H9 (cell line): ENCODE results near the gene TSPAN31. TPM values are rescaled to one million over a fixed set of nuclear protein-coding genes. Genes with fewer than 3 reads are reported as not detected.

Source experiments
- DNase-seq: peaks from one replicate; pipeline ENCODE4 v3.0.0-alpha.2; 2017
- H2AFZ ChIP-seq: one replicate; pipeline ENCODE4 v1.6.1; 2013; ENCODE audit warnings: mild to moderate bottlenecking, low read length, control low read depth, moderate library complexity
- H2AK5ac ChIP-seq: 2 replicates; pipeline ENCODE4 v1.6.1; 2013; ENCODE audit warnings: low read length, control low read depth, mixed read lengths; ENCODE audit not compliant: insufficient read length
- H2BK120ac ChIP-seq: one replicate; pipeline ENCODE4 v1.6.1; 2013; ENCODE audit warnings: low read depth, mild to moderate bottlenecking, low read length, control low read depth, inconsistent platforms; ENCODE audit not compliant: poor library complexity, severe bottlenecking
- H2BK12ac ChIP-seq: 2 replicates; pipeline ENCODE4 v1.6.1; 2013; ENCODE audit warnings: low read length, control low read depth, mixed read lengths, low read depth; ENCODE audit not compliant: insufficient read length
- H2BK15ac ChIP-seq: 2 replicates; pipeline ENCODE4 v1.6.1; 2013; ENCODE audit warnings: low read depth, low read length, control low read depth
- H2BK20ac ChIP-seq: one replicate; pipeline ENCODE4 v1.6.1; 2013; ENCODE audit warnings: low read depth, mild to moderate bottlenecking, low read length, control low read depth, inconsistent platforms; ENCODE audit not compliant: poor library complexity, severe bottlenecking
- H2BK5ac ChIP-seq: 2 replicates; pipeline ENCODE4 v1.6.1; 2013; ENCODE audit warnings: low read length, control low read depth, mixed read lengths; ENCODE audit not compliant: insufficient read length
- H3K14ac ChIP-seq: 2 replicates; pipeline ENCODE4 v1.6.1; 2013; ENCODE audit warnings: low read length, control low read depth; ENCODE audit not compliant: insufficient read depth
- H3K18ac ChIP-seq: 2 replicates; pipeline ENCODE4 v1.6.1; 2013; ENCODE audit warnings: low read depth, mild to moderate bottlenecking, mixed read lengths, low read length, control low read depth; ENCODE audit not compliant: insufficient read length
- H3K23ac ChIP-seq: 2 replicates; pipeline ENCODE4 v1.6.1; 2013; ENCODE audit warnings: low read length, control low read depth, mixed read lengths, low read depth; ENCODE audit not compliant: insufficient read length
- H3K23me2 ChIP-seq: 2 replicates; pipeline ENCODE4 v1.6.1; 2013; ENCODE audit warnings: low read depth, mild to moderate bottlenecking, mixed read lengths, low read length, control low read depth; ENCODE audit not compliant: insufficient read length, poor library complexity, severe bottlenecking
- H3K27ac ChIP-seq: 2 replicates; pipeline ENCODE4 v1.5.1; 2013; ENCODE audit warnings: low read length, control low read depth, mixed read lengths, low read depth; ENCODE audit not compliant: insufficient read length
- H3K27me3 ChIP-seq: 2 replicates; pipeline ENCODE4 v1.6.1; 2013; ENCODE audit warnings: low read length, control low read depth, inconsistent platforms; ENCODE audit not compliant: insufficient read depth
- H3K4ac ChIP-seq: 2 replicates; pipeline ENCODE4 v1.6.1; 2013; ENCODE audit warnings: low read depth, mild to moderate bottlenecking, control low read depth, inconsistent platforms, low read length, moderate library complexity
- H3K4me1 ChIP-seq: 2 replicates; pipeline ENCODE4 v1.6.1; 2013; ENCODE audit warnings: low read length, control low read depth, inconsistent platforms; ENCODE audit not compliant: insufficient read depth
- H3K4me2 ChIP-seq: 2 replicates; pipeline ENCODE4 v1.6.1; 2013; ENCODE audit warnings: low read length, control low read depth, mixed read lengths; ENCODE audit not compliant: insufficient read length, insufficient read depth
- H3K56ac ChIP-seq: 2 replicates; pipeline ENCODE4 v1.6.1; 2013; ENCODE audit warnings: low read depth, mild to moderate bottlenecking, mixed read lengths, low read length, control low read depth; ENCODE audit not compliant: insufficient read length
- H3K79me1 ChIP-seq: 2 replicates; pipeline ENCODE4 v1.6.1; 2013; ENCODE audit warnings: low read depth, mild to moderate bottlenecking, moderate library complexity, low read length, control low read depth, inconsistent platforms; ENCODE audit not compliant: insufficient read depth, poor library complexity, severe bottlenecking
- H3K79me2 ChIP-seq: 2 replicates; pipeline ENCODE4 v1.6.1; 2013; ENCODE audit warnings: low read length, control low read depth, inconsistent platforms; ENCODE audit not compliant: insufficient read depth
- H3K9ac ChIP-seq: 2 replicates; pipeline ENCODE4 v1.6.1; 2013; ENCODE audit warnings: low read length, control low read depth, mixed read lengths; ENCODE audit not compliant: insufficient read length; ENCODE audit errors: extremely low read depth
- H3K9me3 ChIP-seq: one replicate; pipeline ENCODE4 v1.6.1; 2013; ENCODE audit warnings: low read depth, low read length, inconsistent platforms; ENCODE audit not compliant: control insufficient read depth
- H3T11ph ChIP-seq: one replicate; pipeline ENCODE4 v1.6.1; 2013; ENCODE audit warnings: mild to moderate bottlenecking, low read length, control low read depth, inconsistent platforms
- H4K20me1 ChIP-seq: one replicate; pipeline ENCODE4 v1.6.1; 2013; ENCODE audit not compliant: control insufficient read depth, insufficient read length, insufficient read depth
- H4K5ac ChIP-seq: 2 replicates; pipeline ENCODE4 v1.6.1; 2013; ENCODE audit warnings: low read depth, mild to moderate bottlenecking, mixed read lengths, low read length, control low read depth; ENCODE audit not compliant: insufficient read length
- H4K8ac ChIP-seq: replicated peaks from 2 replicates; pipeline ENCODE4 v1.6.1; 2013; ENCODE audit warnings: low read length, control low read depth, mixed read lengths, low read depth; ENCODE audit not compliant: insufficient read length
- H4K91ac ChIP-seq: 2 replicates; pipeline ENCODE4 v1.6.1; 2013; ENCODE audit warnings: low read depth, mild to moderate bottlenecking, moderate library complexity, mixed read lengths, low read length, control low read depth; ENCODE audit not compliant: insufficient read length
- H3K27ac Mint-ChIP-seq, 3 experiments: 2 replicates in 2 of 3; 3 replicates in 1 of 3; pipeline ENCODE4 v1.8.0; 2020 to 2021; ENCODE audit warnings: mixed read lengths in 3 of 3, mild to moderate bottlenecking in 1 of 3, moderate library complexity in 1 of 3
- H3K27me3 Mint-ChIP-seq: 2 replicates; pipeline ENCODE4 v1.8.0; 2021; ENCODE audit warnings: low read depth, mild to moderate bottlenecking, moderate library complexity, mixed read lengths
- H3K36me3 Mint-ChIP-seq, 3 experiments: 2 replicates in 2 of 3; 3 replicates in 1 of 3; pipeline ENCODE4 v1.8.0; 2020 to 2021; ENCODE audit warnings: low read depth in 3 of 3, mixed read lengths in 3 of 3; ENCODE audit not compliant: insufficient read depth in 1 of 3
- H3K4me1 Mint-ChIP-seq, 2 experiments: 2 replicates each; pipeline ENCODE4 v1.8.0; 2020; ENCODE audit warnings: mixed read lengths in 2 of 2
- H3K4me3 Mint-ChIP-seq, 2 experiments: 2 replicates in 1 of 2; 3 replicates in 1 of 2; pipeline ENCODE4 v1.8.0; 2020 to 2021; ENCODE audit warnings: mild to moderate bottlenecking in 2 of 2, mixed read lengths in 2 of 2, moderate library complexity in 1 of 2
- H3K9me3 Mint-ChIP-seq, 2 experiments: 2 replicates in 1 of 2; 3 replicates in 1 of 2; pipeline ENCODE4 v1.8.0; 2020; ENCODE audit warnings: mild to moderate bottlenecking in 2 of 2, mixed read lengths in 2 of 2, moderate library complexity in 1 of 2
- CTCF ChIP-seq: fragments of 200-600 bp; sonication (generic); conservative IDR thresholded peaks from 3 replicates; pipeline ENCODE4 v1.8.0; 2021; ENCODE audit warnings: antibody characterized with exemption, mild to moderate bottlenecking
- WGBS: extraction: QIAGEN DNeasy Blood & Tissue Kit; methylation state at CpG from one replicate; pipeline ENCODE4 v1.1.7; 2013; ENCODE audit warnings: missing lambda C conversion rate, low lambda C conversion rate, mixed read lengths; ENCODE audit not compliant: insufficient read length; ENCODE audit errors: extremely low coverage; 5-methylcytosine and 5-hydroxymethylcytosine counted together
- total RNA-seq: library from RNA; stranded (reverse); gene quantifications from 2 replicates; pipeline ENCODE4 v1.2.1, GENCODE V29; 2021

TSPAN31 gene
- total RNA-seq, 1 experiment from 2014 or later = 20.0 TPM

- Mint-ChIP-seq H3K36me3 (no peaks in the 10 kb centered on the region; a peak in 1 of 7 replicates), H3K27ac (no peak overlapping the region), H3K4me3 (peak overlapping the region in 1 of 2 experiments; percentile 86; a peak in 1 of 5 replicates), H3K9me3 (no peaks in the 10 kb centered on the region; a peak in 1 of 5 replicates), H3K4me1 (peaks cover 26 to 32% of the 10 kb centered on the region in 2 experiments), H3K27me3 (peaks cover 79% of the 10 kb centered on the region)
- no peak overlapping the region for H2BK120ac ChIP-seq
- H3K79me1 ChIP-seq = no peaks in the 10 kb centered on the region
- no peak overlapping the region for H2BK5ac ChIP-seq
- DNase-seq = no peak
- no peak for TF ChIP-seq CTCF
- H4K5ac ChIP-seq = no peak overlapping the region
- H3K14ac ChIP-seq = no peak overlapping the region
- no peak overlapping the region for H3K56ac ChIP-seq
- H3K23me2 ChIP-seq = peaks cover 16% of the 10 kb centered on the region
- H2AK5ac ChIP-seq = no peak overlapping the region
- peaks cover 2% of the 10 kb centered on the region for H4K20me1 ChIP-seq
- H2AFZ ChIP-seq = no peak overlapping the region
- H3K27ac ChIP-seq = no peak overlapping the region
- H4K91ac ChIP-seq = no peak overlapping the region
- H3K18ac ChIP-seq = no peak overlapping the region
- no peaks in the 10 kb centered on the region for H3K9me3 ChIP-seq
- H3K9ac ChIP-seq = no peak overlapping the region
- H2BK12ac ChIP-seq = no peak overlapping the region
- no peak overlapping the region for H3T11ph ChIP-seq
- H3K4me1 ChIP-seq = peaks cover 2% of the 10 kb centered on the region; the same call in 1 of the 2 replicates
- no peak overlapping the region for H3K23ac ChIP-seq
- peaks cover 44% of the 10 kb centered on the region for H3K27me3 ChIP-seq
- H2BK15ac ChIP-seq = no peak overlapping the region
- no peak overlapping the region for H2BK20ac ChIP-seq
- no peak overlapping the region for H4K8ac ChIP-seq
- WGBS = no CpG with 5 or more reads among the region's 10 CpGs
- no peak overlapping the region for H3K4ac ChIP-seq
- H3K4me2 ChIP-seq = no peak overlapping the region
- no peaks in the 10 kb centered on the region for H3K79me2 ChIP-seq
Observed at GRCh38 chr12:57739914-57740538, 4.8 kb upstream of the TSPAN31 start.
